Measurements from ENCODE around the gene TPK1.

TPK1 gene

GRCh38 chr7:144820552-144820951 lies 15.3 kb downstream of the TPK1 start:
- DNase-seq: no peak
- Histone ChIP-seq H2AK5ac (ENCODE audit: low read length, severe bottlenecking) (no peak overlapping the region), H3K27me3 (ENCODE audit: control insufficient read depth in 1 of 2, insufficient read depth in 1 of 2, low read length in 2 of 2) (no peaks in the 10 kb centered on the region), H2BK12ac (ENCODE audit: low read length in 2 of 2) (no peak overlapping the region), H3K4me3 (ENCODE audit: insufficient read depth in 1 of 2, low read depth in 1 of 2, low read length in 2 of 2) (no peak overlapping the region), H3K4ac (ENCODE audit: low read depth in 1 of 2, low read length in 2 of 2) (no peak overlapping the region), H4K8ac (ENCODE audit: low read length) (no peak overlapping the region), H3K79me1 (replicated peaks; ENCODE audit: low read length, poor library complexity, severe bottlenecking) (peaks cover 2% of the 10 kb centered on the region), H2BK5ac (ENCODE audit: low read depth, low read length, poor library complexity, severe bottlenecking) (no peak overlapping the region), H2AFZ (ENCODE audit: low read depth, low read length) (no peak overlapping the region), H3K14ac (ENCODE audit: low read length in 2 of 2) (no peak overlapping the region), H4K91ac (ENCODE audit: low read length) (no peak overlapping the region), H2BK120ac (ENCODE audit: low read depth, low read length) (no peak overlapping the region), H3K4me1 (ENCODE audit: control insufficient read depth, insufficient read depth, low read depth, low read length) (peaks cover 13% of the 10 kb centered on the region), H3K9ac (ENCODE audit: low read length) (no peak overlapping the region), H3K36me3 (ENCODE audit: control insufficient read depth in 1 of 2, insufficient read depth in 2 of 2, low read depth in 1 of 2, low read length in 2 of 2) (no peaks in the 10 kb centered on the region), H3K23ac (ENCODE audit: low read length in 2 of 2) (no peak overlapping the region), H3K4me2 (ENCODE audit: low read length, poor library complexity, severe bottlenecking) (no peak overlapping the region), H2BK15ac (ENCODE audit: low read depth, poor library complexity, severe bottlenecking) (no peak overlapping the region), H3K18ac (ENCODE audit: low read depth in 1 of 2, low read length in 2 of 2) (no peak overlapping the region), H3K9me3 (ENCODE audit: control insufficient read depth, low read length) (no peaks in the 10 kb centered on the region), H3K27ac (ENCODE audit: low read length, poor library complexity, severe bottlenecking) (no peak overlapping the region)

DNA sequence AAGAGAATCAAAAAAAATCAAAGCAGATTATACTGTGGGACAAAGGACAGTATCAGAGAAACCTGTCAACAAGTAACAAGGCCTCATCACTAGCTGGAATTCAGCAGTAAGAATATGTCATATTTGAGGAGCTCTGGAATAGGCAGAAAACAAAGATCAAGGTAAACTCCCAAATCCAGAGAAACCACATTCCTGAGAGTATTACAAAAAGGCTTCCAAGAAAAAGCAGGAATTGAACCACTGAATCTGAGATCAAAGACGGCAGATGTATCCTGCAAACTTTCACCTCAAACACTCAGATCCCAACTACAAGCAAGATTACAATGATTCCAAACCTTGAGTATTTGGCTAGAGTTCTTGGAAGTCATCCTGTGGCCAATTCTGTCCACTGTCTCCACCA lies 16.3 kb downstream of the TPK1 start:
- DNase-seq: no peak
- Histone ChIP-seq H3K4me3 (ENCODE audit: insufficient read depth in 1 of 2, low read depth in 1 of 2, low read length in 2 of 2) (no peak overlapping the region), H2BK12ac (ENCODE audit: low read length in 2 of 2) (no peak overlapping the region)

GRCh38 chr7:144818511-144818910 lies 17.3 kb downstream of the TPK1 start:
- peak overlapping the region; percentile 34 for H2AK5ac ChIP-seq (ENCODE audit: low read length, severe bottlenecking)
- no peak overlapping the region for H3K14ac ChIP-seq (ENCODE audit: low read length in 2 of 2)
- H3K4me3 ChIP-seq (ENCODE audit: insufficient read depth in 1 of 2, low read depth in 1 of 2, low read length in 2 of 2): no peak overlapping the region
- no peak overlapping the region for H3K18ac ChIP-seq (ENCODE audit: low read depth in 1 of 2, low read length in 2 of 2)
- no peak overlapping the region for H2BK15ac ChIP-seq (ENCODE audit: low read depth, poor library complexity, severe bottlenecking)
- peaks cover 9% of the 10 kb centered on the region for H3K4me1 ChIP-seq (ENCODE audit: control insufficient read depth, insufficient read depth, low read depth, low read length)
- H4K91ac ChIP-seq (ENCODE audit: low read length): no peak overlapping the region
- no peaks in the 10 kb centered on the region for H3K9me3 ChIP-seq (ENCODE audit: control insufficient read depth, low read length)
- H3K23ac ChIP-seq (ENCODE audit: low read length in 2 of 2): no peak overlapping the region
- no peak overlapping the region for H3K4me2 ChIP-seq (ENCODE audit: low read length, poor library complexity, severe bottlenecking)
- no peak overlapping the region for H2BK12ac ChIP-seq (ENCODE audit: low read length in 2 of 2)
- H3K79me1 ChIP-seq (replicated peaks; ENCODE audit: low read length, poor library complexity, severe bottlenecking): peaks cover 2% of the 10 kb centered on the region
- no peak overlapping the region for H2AFZ ChIP-seq (ENCODE audit: low read depth, low read length)
- no peaks in the 10 kb centered on the region for H3K27me3 ChIP-seq (ENCODE audit: control insufficient read depth in 1 of 2, insufficient read depth in 1 of 2, low read length in 2 of 2)
- H3K36me3 ChIP-seq (ENCODE audit: control insufficient read depth in 1 of 2, insufficient read depth in 2 of 2, low read depth in 1 of 2, low read length in 2 of 2): no peaks in the 10 kb centered on the region
- no peak overlapping the region for H2BK5ac ChIP-seq (ENCODE audit: low read depth, low read length, poor library complexity, severe bottlenecking)
- H3K9ac ChIP-seq (ENCODE audit: low read length): no peak overlapping the region
- no peak overlapping the region for H4K8ac ChIP-seq (ENCODE audit: low read length)
- no peak for DNase-seq
- H3K27ac ChIP-seq (ENCODE audit: low read length, poor library complexity, severe bottlenecking): no peak overlapping the region
- 64% methylated on average over 3 of the region's 4 CpGs for WGBS
- no peak overlapping the region for H2BK120ac ChIP-seq (ENCODE audit: low read depth, low read length)
- no peak overlapping the region for H3K4ac ChIP-seq (ENCODE audit: low read depth in 1 of 2, low read length in 2 of 2)

More for the DNA sequence above, 16.3 kb downstream of the TPK1 start:
- Histone ChIP-seq H3K9me3 (ENCODE audit: control insufficient read depth, low read length) (no peaks in the 10 kb centered on the region), H3K18ac (ENCODE audit: low read depth in 1 of 2, low read length in 2 of 2) (no peak overlapping the region), H3K9ac (ENCODE audit: low read length) (no peak overlapping the region), H2AK5ac (ENCODE audit: low read length, severe bottlenecking) (no peak overlapping the region), H4K91ac (ENCODE audit: low read length) (no peak overlapping the region), H2BK5ac (ENCODE audit: low read depth, low read length, poor library complexity, severe bottlenecking) (no peak overlapping the region), H3K79me1 (replicated peaks; ENCODE audit: low read length, poor library complexity, severe bottlenecking) (peaks cover 2% of the 10 kb centered on the region), H3K4me2 (ENCODE audit: low read length, poor library complexity, severe bottlenecking) (no peak overlapping the region), H2BK120ac (ENCODE audit: low read depth, low read length) (no peak overlapping the region), H3K27me3 (ENCODE audit: control insufficient read depth in 1 of 2, insufficient read depth in 1 of 2, low read length in 2 of 2) (no peaks in the 10 kb centered on the region), H3K36me3 (ENCODE audit: control insufficient read depth in 1 of 2, insufficient read depth in 2 of 2, low read depth in 1 of 2, low read length in 2 of 2) (no peaks in the 10 kb centered on the region), H2BK15ac (ENCODE audit: low read depth, poor library complexity, severe bottlenecking) (no peak overlapping the region), H2AFZ (ENCODE audit: low read depth, low read length) (no peak overlapping the region), H3K14ac (ENCODE audit: low read length in 2 of 2) (no peak overlapping the region), H3K4me1 (ENCODE audit: control insufficient read depth, insufficient read depth, low read depth, low read length) (peaks cover 9% of the 10 kb centered on the region), H3K27ac (ENCODE audit: low read length, poor library complexity, severe bottlenecking) (no peak overlapping the region), H3K4ac (ENCODE audit: low read depth in 1 of 2, low read length in 2 of 2) (no peak overlapping the region), H4K8ac (ENCODE audit: low read length) (no peak overlapping the region), H3K23ac (ENCODE audit: low read length in 2 of 2) (no peak overlapping the region)
- 100% methylated on average over 1 of the region's 1 CpG for WGBS

DNA sequence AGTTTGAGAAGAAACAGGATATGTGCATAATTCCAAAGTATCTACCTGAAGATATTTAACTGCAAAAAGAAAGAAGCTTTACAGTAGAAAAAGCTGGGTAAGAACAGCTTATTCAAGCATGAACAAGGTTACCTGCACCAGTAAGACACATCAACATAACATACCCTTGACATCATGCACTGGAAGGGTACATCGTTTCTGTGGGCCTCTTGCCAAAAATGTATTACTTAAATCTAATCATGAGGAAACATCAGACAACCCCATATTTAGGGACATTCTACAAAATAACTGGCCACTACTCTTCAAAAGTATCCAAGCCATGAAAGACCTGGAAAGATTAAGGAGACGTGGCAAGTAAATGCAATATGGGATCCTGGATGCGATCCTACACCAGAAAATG lies 18.9 kb downstream of the TPK1 start:
- H3K4me1 ChIP-seq (ENCODE audit: control insufficient read depth, insufficient read depth, low read depth, low read length): peaks cover 6% of the 10 kb centered on the region
- H3K4me2 ChIP-seq (ENCODE audit: low read length, poor library complexity, severe bottlenecking): no peak overlapping the region
- no peak overlapping the region for H4K8ac ChIP-seq (ENCODE audit: low read length)
- H3K36me3 ChIP-seq (ENCODE audit: control insufficient read depth in 1 of 2, insufficient read depth in 2 of 2, low read depth in 1 of 2, low read length in 2 of 2): no peaks in the 10 kb centered on the region
- no peak overlapping the region for H3K4me3 ChIP-seq (ENCODE audit: insufficient read depth in 1 of 2, low read depth in 1 of 2, low read length in 2 of 2)
- no peak overlapping the region for H3K4ac ChIP-seq (ENCODE audit: low read depth in 1 of 2, low read length in 2 of 2)
- H3K27ac ChIP-seq (ENCODE audit: low read length, poor library complexity, severe bottlenecking): no peak overlapping the region
- H2BK15ac ChIP-seq (ENCODE audit: low read depth, poor library complexity, severe bottlenecking): no peak overlapping the region
- H2AFZ ChIP-seq (ENCODE audit: low read depth, low read length): no peak overlapping the region
- H3K23ac ChIP-seq (ENCODE audit: low read length in 2 of 2): no peak overlapping the region
- no peak overlapping the region for H3K9ac ChIP-seq (ENCODE audit: low read length)
- H3K27me3 ChIP-seq (ENCODE audit: control insufficient read depth in 1 of 2, insufficient read depth in 1 of 2, low read length in 2 of 2): no peaks in the 10 kb centered on the region
- no peak overlapping the region for H2BK5ac ChIP-seq (ENCODE audit: low read depth, low read length, poor library complexity, severe bottlenecking)
- no peak overlapping the region for H2AK5ac ChIP-seq (ENCODE audit: low read length, severe bottlenecking)
- DNase-seq: no peak
- H4K91ac ChIP-seq (ENCODE audit: low read length): no peak overlapping the region
- 100% methylated on average over 2 of the region's 3 CpGs for WGBS
- no peak overlapping the region for H2BK120ac ChIP-seq (ENCODE audit: low read depth, low read length)
- H3K18ac ChIP-seq (ENCODE audit: low read depth in 1 of 2, low read length in 2 of 2): no peak overlapping the region
- no peaks in the 10 kb centered on the region for H3K9me3 ChIP-seq (ENCODE audit: control insufficient read depth, low read length)
- H3K14ac ChIP-seq (ENCODE audit: low read length in 2 of 2): no peak overlapping the region
- no peak overlapping the region for H2BK12ac ChIP-seq (ENCODE audit: low read length in 2 of 2)
- H3K79me1 ChIP-seq (replicated peaks; ENCODE audit: low read length, poor library complexity, severe bottlenecking): peaks cover 4% of the 10 kb centered on the region

Measured in mesenchymal stem cell (in vitro differentiated cells and primary cell).